IPS DF 4.7 (cell line): Measurements from ENCODE around the gene GGTLC1.
"Not testable (repeated sequence)": the region's sequence is repeated elsewhere in the genome, so short reads cannot be mapped to it uniquely, and the experiment has no call there.

Source experiments
- DNase-seq: peaks from one replicate; pipeline ENCODE4 v3.0.0-alpha.2; 2013; ENCODE audit warnings: low spot score; ENCODE audit errors: extremely low read depth

GGTLC1 gene

DNA sequence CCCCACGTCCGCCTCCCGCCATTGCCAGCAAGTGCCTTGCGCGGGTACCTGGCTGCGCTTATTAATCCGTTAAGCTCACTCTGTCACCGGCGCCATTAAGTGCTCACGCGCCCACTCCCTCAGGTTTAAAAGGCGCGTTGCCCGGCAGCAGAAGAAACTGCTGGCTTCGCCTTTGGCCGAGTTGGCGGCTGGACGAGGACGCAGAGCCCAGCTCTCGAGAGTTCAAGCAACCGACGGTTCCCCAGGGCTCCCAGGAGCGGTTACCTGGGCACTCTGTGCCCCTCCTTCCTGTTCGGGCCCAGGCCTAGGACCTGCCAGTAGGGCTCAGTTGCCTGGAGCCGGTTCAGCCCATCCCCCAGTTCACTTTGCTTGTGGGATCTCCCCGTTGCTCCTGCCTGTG, at the start of gene GGTLC1:
GGTLC1 (minus strand) TSS at position 219 of the 400 bp plus-strand sequence. CDS start 2,168 bp downstream, outside the sequence.
- DNase-seq, result no peak

DNA sequence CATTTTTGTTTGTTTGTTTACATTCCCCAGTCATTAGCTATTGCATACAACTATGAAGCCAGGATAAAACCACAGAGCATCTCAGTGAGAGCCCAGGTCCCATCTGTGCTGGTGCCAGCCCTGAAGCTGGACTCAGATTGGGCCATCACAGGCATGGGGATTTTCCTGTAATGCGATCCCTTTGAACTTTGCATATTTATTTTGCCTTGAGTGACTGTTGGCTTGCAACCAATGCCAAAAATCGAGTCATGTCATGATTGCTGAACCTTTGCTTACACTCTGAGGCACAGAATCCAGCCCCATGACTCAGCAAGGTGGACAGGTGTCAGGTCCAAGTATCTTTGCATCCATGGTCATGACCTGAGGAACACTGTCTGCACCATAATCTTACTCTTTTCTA, 46.2 kb upstream of the GGTLC1 start:
- no peak for DNase-seq

DNA sequence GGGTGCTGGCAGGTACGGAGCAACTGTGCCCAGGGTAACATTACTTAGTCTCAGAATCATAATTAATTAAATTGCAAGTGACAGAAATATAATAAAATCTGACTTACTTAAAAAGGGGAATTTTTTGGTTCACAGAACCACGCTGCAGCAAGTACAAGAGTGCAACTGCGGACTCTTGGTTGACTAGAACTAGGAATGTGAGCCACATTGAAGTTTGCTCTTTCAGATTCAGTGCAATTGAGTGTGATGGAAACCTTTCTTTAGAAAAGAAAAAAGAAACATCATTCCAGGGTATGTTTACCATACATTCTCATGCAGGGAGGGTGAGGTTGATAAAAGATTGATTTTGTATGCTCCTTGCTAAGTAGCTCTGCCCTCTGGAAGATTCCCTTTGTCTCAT, 45.0 kb upstream of the GGTLC1 start:
- no peak for DNase-seq

DNA sequence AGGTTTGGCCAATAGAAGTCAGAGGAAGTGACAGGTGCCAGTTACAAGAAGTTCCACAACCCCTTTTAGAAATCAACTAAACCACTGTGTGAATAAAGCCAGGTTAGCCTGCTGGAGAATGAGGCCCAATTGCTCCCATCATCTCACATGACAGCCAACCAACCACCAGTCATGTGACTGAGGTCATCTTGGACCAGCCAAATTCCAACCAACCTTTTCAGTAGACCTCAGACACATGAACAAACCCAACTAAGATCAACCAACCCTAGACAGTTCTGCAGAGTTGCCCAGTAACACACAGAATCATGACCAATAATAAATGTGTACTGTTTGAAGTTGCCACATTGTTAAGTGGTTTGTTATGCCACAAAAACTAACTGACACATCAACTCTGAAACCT, 44.6 kb upstream of the GGTLC1 start:
- no peak for DNase-seq

DNA sequence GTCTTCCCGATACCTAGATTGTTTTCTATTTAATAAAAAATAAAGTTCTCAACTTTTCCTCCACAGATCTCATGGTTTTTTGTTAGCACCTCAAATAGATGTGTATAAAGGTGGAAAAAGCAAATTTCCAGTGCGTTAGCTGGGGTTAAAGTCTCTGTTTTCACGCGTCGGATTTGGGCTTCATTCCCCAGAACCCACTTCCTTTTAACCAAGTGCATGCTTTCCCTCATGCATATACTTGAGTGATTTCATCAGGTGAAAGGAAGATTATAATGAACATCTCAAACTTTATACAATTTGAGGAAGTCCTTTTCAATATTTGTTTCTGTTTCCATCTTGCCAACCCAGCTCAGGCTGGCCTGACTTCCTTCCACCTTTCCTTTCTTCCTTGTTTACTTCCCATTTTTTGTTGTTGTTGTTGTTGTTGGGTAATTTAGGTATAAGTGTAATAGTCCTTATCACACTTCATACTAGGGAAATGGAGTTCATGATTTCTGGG, 43.9 kb upstream of the GGTLC1 start:
- DNase-seq, result no peak

DNA sequence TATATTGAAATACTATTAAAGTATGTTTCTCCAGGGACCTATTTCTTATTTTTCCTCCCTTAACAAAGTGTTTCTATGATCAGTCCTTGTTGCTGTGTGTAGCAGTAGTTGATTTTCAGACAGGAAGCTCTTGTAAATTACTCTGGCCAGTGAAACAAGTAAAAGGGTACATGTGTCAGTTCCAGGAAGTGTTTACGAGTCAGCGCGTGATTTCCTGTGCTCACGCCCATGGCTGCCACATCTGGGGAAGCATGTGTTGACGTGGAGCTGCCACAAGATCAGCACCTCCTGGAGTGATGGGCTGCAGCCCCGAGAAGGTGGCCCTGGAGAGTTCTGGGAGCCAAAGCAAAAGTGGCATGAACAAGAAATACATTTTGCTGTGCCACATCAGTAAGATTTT, 38.6 kb upstream of the GGTLC1 start:
- no peak for DNase-seq

DNA sequence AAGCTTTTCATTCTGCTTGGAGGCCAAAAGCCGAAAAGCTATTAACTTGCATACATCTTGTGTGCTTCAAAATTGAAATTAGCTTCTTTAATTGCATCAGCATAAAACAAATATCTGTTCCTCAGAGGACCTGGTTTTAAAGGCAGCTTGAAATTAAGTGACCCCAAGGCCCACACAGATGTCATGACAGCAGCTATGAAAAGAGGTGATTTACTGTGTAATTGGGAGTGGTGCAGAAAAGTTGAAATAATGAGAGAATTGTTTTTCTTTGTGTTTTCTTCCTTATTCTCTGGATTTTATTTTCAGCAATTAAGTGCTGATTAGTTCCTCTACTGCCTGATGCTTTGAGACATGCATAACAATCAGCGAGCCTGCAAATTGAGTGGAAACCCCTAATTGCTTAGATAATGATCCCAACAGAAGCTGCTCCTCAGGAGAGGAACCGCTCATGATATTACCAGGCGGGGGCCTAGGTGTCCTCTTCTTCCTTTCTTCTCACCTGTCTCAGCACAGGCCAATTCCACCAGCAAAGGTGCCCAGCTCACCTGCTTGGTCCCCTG, 34.1 kb upstream of the GGTLC1 start:
- no peak for DNase-seq

DNA sequence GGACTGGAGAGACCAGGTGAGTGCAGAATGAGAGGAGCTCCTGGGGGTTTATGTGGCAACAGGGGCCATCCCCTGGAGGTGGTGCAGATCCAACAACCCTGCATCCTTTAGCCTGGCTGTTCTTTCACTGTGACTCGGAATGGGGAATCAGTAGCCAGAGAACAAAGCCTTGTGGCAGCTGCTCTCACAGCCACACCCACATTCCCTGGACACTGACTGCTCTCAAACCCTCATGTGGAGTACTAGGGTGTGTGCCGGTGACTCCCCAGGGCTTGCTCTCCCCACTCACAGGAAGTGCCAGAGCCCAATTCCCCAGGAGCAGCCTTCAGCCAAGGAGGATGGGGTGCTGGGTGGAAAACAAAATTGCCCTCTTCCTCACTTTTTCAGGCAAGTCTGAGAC, 30.2 kb upstream of the GGTLC1 start:
- DNase-seq, result no peak

DNA sequence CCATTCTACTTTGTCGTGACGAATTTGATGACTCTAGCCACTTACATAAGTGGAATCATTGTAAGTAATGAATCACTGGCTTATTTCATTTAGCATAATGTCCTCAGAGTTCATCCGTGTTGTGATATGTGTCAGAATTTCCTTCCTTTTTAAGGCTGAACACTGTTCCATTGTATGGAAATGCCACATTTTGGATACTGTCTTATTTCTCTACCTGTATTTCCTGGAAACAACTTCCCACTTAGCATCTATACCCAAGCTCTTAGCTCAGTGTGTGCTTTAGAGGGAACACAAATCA, 28.8 kb upstream of the GGTLC1 start:
- DNase-seq, result no peak

DNA sequence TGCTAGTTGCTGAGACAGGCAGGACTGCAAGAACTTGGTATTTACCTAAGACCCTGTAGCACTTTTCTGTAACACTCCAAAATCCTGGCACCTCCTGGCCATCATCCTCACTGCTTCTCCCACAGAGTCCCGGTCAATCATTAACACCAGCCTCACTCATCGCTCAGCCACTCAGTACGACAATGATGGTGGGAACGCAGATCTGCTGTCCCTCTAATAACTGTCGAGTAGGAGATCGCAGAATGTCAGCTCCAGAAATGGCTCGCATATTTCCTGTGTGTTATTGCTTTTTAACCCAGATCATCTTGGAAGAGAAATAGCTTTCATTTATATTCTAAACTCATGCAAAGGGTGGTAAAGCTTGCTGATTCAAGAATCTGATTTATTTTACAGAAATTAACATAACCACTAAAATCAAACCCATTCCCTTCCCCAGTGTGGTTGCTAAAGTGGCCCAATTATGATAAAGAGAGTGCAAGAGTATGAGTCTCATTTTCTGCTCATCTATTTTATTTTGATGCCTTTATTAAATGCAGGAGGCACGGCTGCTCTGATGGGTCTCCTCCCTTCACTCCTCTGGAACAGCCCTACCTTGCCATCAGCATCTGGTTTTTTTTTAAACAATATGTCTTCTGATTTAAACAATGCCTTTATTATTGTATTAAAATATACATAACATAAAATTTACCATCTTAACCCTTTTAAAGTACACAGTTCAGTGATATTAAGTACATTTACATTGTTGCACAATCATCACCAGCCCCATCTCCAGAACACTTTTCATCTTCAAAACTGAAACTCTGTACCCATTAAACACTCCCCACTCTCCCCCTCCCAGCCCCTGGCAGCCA, 28.3 kb upstream of the GGTLC1 start:
- no peak for DNase-seq

DNA sequence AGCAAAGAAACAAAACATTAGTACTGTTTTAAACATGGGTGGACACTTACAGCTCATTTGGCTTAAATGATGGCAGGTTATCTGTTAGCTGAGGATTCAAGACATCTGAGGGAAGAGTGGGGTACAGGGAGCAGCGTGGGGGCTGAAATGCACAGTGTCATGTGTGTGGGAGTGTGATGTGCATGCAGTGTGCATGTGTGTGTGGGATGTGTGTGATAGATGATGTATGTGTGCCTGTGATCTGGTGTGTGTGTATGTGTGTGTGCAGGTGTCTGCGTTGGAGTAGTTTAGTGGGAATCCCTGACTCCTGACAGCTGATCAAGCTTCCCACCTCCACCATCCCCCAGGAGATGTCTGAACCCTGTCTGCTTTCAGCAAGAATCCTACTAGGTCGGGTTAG, 25.4 kb upstream of the GGTLC1 start:
- no peak for DNase-seq

DNA sequence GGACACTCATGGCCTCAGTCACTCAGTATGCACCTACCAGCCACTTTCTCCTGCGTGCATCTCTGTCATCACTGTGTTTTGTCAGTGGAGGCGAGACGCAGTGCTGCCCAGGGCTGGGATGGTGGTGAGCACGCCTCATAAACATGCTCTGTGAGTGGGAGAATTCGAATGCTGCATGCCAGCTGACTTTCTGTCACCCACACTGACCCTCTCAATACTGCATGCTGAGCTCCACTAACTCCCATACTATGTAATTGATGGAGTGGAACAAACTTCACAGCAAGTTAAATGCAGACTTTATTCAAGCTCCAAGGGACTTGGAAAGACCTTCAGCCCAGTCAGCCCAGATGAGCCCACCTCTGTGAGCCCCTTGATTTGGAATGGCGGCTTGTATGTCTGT, 22.7 kb upstream of the GGTLC1 start:
- DNase-seq, result no peak

DNA sequence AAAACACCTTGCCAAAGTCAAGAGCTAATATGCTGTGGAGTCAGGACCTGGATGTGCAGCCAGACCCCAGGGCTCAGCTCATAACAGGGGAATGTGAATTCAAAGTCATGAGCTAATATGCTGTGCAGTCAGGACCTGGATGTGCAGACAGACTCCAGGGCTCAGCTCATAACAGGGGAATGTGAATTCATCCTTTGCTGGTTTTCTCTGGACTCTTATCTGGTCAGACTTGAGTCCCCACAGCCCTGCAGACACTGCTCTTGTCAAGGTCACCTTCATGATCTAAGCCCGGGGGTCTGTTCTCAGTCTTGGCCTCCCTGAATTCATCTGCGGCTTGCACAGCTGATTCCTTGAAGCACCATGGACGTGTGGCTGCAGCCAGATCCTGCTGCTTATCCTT, 19.2 kb upstream of the GGTLC1 start:
- DNase-seq, result no peak

DNA sequence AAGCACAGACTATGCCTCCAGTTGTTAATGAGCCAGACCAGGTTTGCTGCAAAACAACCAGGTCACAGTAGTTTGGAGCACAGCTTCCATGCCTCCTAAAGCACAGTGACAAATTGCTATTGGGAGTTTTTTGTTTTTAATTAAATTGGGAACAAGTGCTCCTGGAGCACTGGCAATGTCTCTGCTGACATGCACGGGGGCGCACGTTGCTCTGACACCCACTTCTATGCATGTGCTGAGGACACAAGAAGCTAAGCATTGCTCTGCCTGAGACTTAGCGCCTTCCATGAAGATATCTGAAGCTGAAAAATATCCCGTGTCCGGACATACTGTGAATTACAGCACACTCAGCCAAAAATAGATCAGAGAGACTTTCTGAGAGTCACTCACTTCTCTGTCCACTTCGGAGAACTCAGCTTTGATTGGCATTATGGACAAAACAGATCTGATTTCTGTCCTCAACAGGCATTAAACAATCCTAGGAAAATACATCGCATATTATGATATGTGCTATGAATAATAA, 18.6 kb upstream of the GGTLC1 start:
- no peak for DNase-seq

DNA sequence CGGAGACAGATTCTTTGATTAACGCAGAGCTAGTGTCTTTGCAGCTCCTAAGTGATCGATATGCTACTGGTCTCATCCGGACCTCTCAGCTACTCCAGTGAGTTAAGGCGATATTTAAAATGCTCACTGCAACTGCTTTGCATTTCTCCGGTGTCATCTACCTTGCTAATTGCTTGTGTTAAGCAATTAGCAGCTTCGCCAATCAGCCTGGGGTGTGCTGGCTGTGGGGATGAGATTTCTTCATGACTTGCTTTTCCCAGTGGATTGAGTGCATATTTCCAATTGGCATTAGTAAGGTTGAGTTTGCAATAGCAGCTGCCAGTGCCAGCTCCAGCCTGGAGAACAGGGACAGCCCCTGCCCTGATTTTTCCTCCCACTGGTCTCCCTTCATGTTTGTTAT, 18.0 kb upstream of the GGTLC1 start:
- DNase-seq, result no peak

DNA sequence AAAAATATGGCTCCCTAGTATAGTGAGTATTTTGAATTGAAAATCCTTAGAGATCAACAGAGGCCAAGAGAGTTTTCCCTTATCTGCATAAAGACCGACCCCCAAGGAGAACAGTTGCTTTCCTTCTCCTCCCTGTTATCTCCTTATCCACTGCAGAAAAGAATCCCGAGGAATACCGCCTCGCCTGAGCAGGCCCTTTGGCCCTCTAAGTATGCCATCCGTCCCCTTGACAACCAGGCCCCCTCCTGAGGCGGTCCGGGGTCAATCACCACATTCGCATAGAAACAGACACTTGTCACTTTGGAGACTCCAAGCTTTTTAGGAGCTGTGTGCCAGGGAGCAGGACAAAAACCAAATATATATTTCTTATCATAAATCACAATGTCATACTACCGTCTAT, 15.9 kb upstream of the GGTLC1 start:
- no peak for DNase-seq

DNA sequence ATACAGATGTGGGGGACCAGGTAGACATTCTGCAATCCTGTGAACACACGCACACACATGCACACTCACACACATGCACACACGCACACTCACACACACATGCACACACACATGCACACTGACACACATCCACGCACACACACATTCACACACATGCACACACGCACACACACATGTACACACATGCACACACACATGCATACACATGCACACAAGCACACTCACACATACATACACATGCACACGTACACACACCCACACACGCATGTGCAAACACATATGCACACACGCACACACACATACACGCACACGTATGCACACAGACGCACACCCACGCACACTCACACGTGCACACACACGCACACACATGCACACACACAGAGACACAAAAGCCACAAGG, 14.3 kb upstream of the GGTLC1 start:
- DNase-seq, result no peak

DNA sequence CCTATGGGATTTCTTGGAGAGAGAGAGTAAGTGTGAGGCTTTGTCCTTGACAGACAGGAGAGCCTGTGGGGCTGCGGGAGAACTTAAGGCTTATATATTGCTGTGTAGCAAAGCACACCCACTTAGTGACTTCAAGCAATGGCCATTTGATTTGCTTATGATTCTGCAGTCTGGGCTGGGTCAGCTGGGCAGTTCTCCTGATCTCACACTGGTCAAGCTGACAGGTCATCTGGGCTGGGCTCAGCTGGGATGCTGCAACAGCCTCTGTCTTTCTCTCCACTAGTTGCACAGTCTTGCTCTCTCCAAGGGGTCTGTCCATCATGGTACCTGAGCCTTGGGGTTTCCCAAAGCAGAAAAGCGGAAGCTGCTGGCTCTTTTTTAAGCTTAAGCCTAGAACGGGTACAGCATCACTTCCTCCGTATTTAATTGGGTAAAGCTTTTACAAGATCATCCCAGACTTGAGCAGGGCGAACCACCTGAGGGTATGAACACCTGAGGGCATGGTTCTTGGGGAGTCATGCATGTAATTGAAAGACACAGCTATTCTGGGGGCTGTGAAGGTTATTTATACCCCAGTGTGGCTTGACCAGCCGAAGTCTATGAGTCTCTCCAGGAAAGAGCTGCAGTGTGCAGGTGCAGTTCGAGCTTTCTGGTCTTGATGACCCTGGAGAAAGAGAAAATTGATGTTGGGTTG, 13.3 kb upstream of the GGTLC1 start:
- no peak for DNase-seq

DNA sequence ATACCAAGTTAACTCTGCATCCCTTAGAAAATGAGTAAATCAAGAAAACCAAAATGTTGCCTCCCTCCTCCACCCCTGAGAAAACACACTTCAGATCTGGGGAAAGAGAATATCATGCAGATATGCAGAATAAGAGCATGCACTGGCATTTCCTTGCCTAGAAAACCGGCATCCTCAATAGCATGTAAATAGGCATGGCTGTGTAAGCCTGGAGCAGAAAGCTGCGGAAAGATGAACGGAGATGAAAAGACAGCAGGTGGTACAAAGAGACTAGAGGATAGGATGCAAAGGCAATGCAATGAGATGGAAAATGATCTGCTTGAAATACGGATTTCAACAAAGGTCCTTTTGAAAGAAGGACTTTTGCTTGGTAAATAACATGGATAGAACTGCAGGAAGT, 10.3 kb upstream of the GGTLC1 start:
- no peak for DNase-seq

DNA sequence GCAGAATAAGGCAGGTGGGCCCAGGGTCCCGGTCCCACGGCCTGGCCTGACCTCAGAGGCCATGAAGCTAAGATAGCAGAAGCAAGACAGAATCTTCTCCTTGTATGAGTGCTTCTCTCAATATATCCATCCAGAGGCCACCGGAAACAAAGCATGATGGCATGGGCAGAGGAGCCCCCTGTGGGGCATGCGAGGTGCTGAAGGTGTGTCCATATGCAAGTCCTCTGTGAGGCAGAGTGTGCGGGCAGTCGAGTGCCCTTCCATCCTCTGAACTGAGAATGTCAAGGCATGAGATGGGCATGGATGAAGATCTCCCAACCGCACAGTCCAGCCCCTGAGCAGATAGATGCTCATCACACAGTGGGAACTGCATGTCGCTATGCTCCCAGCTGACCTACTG, 9.8 kb upstream of the GGTLC1 start:
- no peak for DNase-seq

DNA sequence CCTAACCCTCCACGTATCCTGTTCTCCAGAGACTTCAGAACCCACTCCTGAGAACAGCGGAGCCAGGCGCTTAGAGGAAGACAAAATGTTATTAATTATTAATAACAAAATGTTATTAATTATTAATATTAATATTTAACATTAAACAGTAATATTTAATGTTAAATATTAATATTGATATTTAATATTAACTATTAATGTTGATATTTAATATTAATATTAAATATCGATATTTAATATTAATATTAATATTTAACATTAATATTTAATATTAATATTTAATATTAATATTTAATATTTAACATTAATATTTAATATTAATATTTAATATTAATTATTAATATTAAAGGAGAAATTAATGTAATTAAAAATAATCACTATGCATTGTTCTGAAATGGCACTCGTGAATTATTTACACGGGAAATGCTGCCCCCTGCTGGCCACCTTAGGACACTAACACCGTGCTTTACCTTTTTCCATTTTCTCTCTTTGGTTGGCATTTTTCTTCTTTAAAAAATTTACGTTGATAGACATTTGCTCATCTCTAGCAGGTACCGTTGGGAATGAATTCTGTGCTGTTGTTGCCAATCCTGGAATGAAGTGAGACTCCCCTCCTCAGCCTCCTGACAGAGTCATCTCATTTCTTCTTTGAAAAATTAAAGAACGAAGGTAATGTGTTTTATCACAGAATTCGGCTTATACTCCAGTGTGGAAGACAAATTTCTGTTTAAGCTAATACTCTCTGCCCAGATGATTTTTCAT, 7.5 kb upstream of the GGTLC1 start:
- DNase-seq, result no peak

DNA sequence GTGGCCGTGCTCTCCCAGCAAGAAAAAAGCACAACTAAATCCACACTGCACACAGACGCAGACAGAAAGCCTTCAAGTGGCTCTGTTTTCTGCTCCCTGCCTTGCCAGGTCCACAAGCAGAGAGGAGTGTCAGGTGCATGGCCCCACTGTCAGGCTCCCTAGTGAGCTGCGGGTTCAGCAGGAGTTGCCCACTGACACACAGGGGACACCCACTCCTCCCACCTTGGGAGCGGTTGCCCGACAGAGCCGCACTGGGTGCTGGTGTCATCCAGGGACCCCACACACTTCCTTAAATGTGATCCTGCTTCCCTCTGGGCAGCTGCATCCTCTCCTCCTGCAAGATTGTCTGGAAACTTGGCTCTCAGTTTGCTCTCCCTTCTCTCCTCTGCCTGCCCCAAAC, 6.7 kb upstream of the GGTLC1 start:
- not testable (repeated sequence) for DNase-seq
